GM12873 (cell line): ENCODE data around the gene MLEC.

Experiments
- CTCF ChIP-seq: IDR thresholded peaks from 2 replicates; pipeline ENCODE4 v1.5.1; 2012; ENCODE audit warnings: low read depth, mild to moderate bottlenecking, moderate library complexity, low read length, control low read depth; ENCODE audit not compliant: insufficient read depth; ENCODE audit errors: missing control alignments

MLEC gene

GRCh38 chr12:120736404-120737331 is 49.7 kb downstream of the MLEC start:
- TF ChIP-seq CTCF: no peak

GRCh38 chr12:120737557-120738251 is 50.8 kb downstream of the MLEC start:
- no peak for TF ChIP-seq CTCF

- TF ChIP-seq CTCF: no peak
Measured at GRCh38 chr12:120738252-120739030, 51.5 kb downstream of the MLEC start.

- no peak for TF ChIP-seq CTCF
Measured at GRCh38 chr12:120739031-120739762, 52.2 kb downstream of the MLEC start.

- TF ChIP-seq CTCF: no peak
Measured at GRCh38 chr12:120739821-120740613, 53.1 kb downstream of the MLEC start.

GRCh38 chr12:120740871-120741270 is 53.9 kb downstream of the MLEC start:
- TF ChIP-seq CTCF: no peak
